Mammary epithelial cell (primary cell): Measurements from ENCODE around the gene AOX1.

Experiments used
- CTCF ChIP-seq, 2 donors: IDR thresholded peaks in 1 of 2; conservative IDR thresholded peaks in 1 of 2; 2 replicates each; pipeline ENCODE4 v1.5.1; 2011 to 2012; ENCODE audit warnings: inconsistent platforms in 2 of 2, low read length in 2 of 2, mild to moderate bottlenecking in 2 of 2, control low read depth in 1 of 2, low read depth in 1 of 2; ENCODE audit not compliant: insufficient read depth in 1 of 2; ENCODE audit errors: extremely low read depth in 1 of 2
- EZH2 ChIP-seq: IDR thresholded peaks from 2 replicates; pipeline ENCODE4 v1.6.1; 2012; ENCODE audit warnings: low read length, inconsistent platforms, borderline replicate concordance

GRCh38 chr2:200584639-200585038, 1.2 kb upstream of the AOX1 start:
- no peak for TF ChIP-seq CTCF (conservative IDR thresholded peaks at IDR 0.05 in 1 of 2, IDR thresholded peaks at IDR 0.05 in 1 of 2; ENCODE audit: extremely low read depth in 1 of 2, insufficient read depth in 1 of 2, low read depth in 1 of 2, low read length in 2 of 2)
- no peak for TF ChIP-seq EZH2
